IMR-90 (cell line): ENCODE data around the gene ADGRG2. TPM values are rescaled to one million over a fixed set of nuclear protein-coding genes. Genes with fewer than 3 reads are reported as not detected.

Source experiments
- ATAC-seq: fragments of 200-7000 bp; cut with Tn5 transposase; 2 replicates; pipeline ENCODE4 v1.9.1; 2020; ENCODE audit warnings: low read depth, mild to moderate bottlenecking, moderate library complexity
- BruUV-seq: library from RNA; stranded (reverse); fragments of 400-500 nt; replicated peaks from 2 replicates; lab custom pipeline; 2021; lab: Mats Ljungman, UMichigan
- CTCF ChIA-PET: fragments of 300-600 bp; formaldehyde crosslinking; extraction: SDS; loops from one replicate; lab custom pipeline; 2021; ENCODE audit warnings: antibody characterized with exemption; lab: Yijun Ruan, JAX
- POLR2A ChIA-PET: fragments of 300-600 bp; sonication (Branson Sonifier 250); formaldehyde crosslinking; loops from one replicate; lab custom pipeline; 2022; ENCODE audit warnings: antibody characterized with exemption; ENCODE audit not compliant: unreplicated experiment; lab: Charles Lee
- DNase-seq: peaks from one replicate; pipeline ENCODE4 v3.0.0; 2013
- H2AFZ ChIP-seq: replicated peaks from 2 replicates; pipeline ENCODE3; 2013; ENCODE audit warnings: low read length, mild to moderate bottlenecking; ENCODE audit not compliant: poor library complexity
- H2AK5ac ChIP-seq: 2 replicates; pipeline ENCODE4 v1.6.1; 2013; ENCODE audit warnings: low read depth, low read length, inconsistent platforms
- H2AK9ac ChIP-seq: replicated peaks from 2 replicates; pipeline ENCODE3; 2013; ENCODE audit warnings: mild to moderate bottlenecking, low read depth, low read length, moderate library complexity; ENCODE audit not compliant: poor library complexity
- H2BK120ac ChIP-seq: 2 replicates; pipeline ENCODE4 v1.6.1; 2013; ENCODE audit warnings: low read depth, low read length, inconsistent platforms
- H2BK15ac ChIP-seq: 3 replicates; pipeline ENCODE4 v1.6.1; 2013; ENCODE audit warnings: low read depth, low read length, inconsistent platforms
- H2BK20ac ChIP-seq: 2 replicates; pipeline ENCODE4 v1.6.1; 2013; ENCODE audit warnings: low read depth, mild to moderate bottlenecking, inconsistent platforms, low read length, moderate library complexity
- H2BK5ac ChIP-seq: 2 replicates; pipeline ENCODE4 v1.6.1; 2013; ENCODE audit warnings: mild to moderate bottlenecking, low read depth, low read length, inconsistent platforms; ENCODE audit not compliant: poor library complexity, severe bottlenecking
- H3K14ac ChIP-seq: replicated peaks from 2 replicates; pipeline ENCODE4 v1.6.1; 2013; ENCODE audit warnings: low read depth, low read length, inconsistent platforms
- H3K18ac ChIP-seq: 2 replicates; pipeline ENCODE4 v1.6.1; 2013; ENCODE audit warnings: low read depth, low read length, control low read depth
- H3K23ac ChIP-seq: 2 replicates; pipeline ENCODE4 v1.6.1; 2013; ENCODE audit warnings: low read depth, low read length, inconsistent platforms
- H3K27ac ChIP-seq: 2 replicates; pipeline ENCODE4 v1.5.1; 2013; ENCODE audit warnings: mild to moderate bottlenecking, control low read depth, low read length; ENCODE audit not compliant: insufficient read depth
- H3K27me3 ChIP-seq: 2 replicates; pipeline ENCODE4 v1.6.1; 2013; ENCODE audit warnings: low read length; ENCODE audit not compliant: control insufficient read depth, insufficient read depth
- H3K36me3 ChIP-seq: 2 replicates; pipeline ENCODE4 v1.6.1; 2013; ENCODE audit warnings: low read length, mixed read lengths; ENCODE audit not compliant: control insufficient read depth, insufficient read depth
- H3K4ac ChIP-seq: 2 replicates; pipeline ENCODE4 v1.6.1; 2013; ENCODE audit warnings: low read depth, low read length, inconsistent platforms
- H3K4me1 ChIP-seq: 2 replicates; pipeline ENCODE4 v1.6.1; 2013; ENCODE audit warnings: low read length, mixed read lengths; ENCODE audit not compliant: control insufficient read depth, insufficient read depth
- H3K4me2 ChIP-seq: 2 replicates; pipeline ENCODE4 v1.6.1; 2013; ENCODE audit warnings: low read depth, mild to moderate bottlenecking, control low read depth, low read length, moderate library complexity
- H3K4me3 ChIP-seq: 2 replicates; pipeline ENCODE4 v1.5.1; 2013; ENCODE audit warnings: low read depth, mild to moderate bottlenecking, control low read depth, low read length, moderate library complexity; ENCODE audit not compliant: insufficient read depth
- H3K56ac ChIP-seq: 2 replicates; pipeline ENCODE4 v1.6.1; 2013; ENCODE audit warnings: low read length, inconsistent platforms; ENCODE audit not compliant: insufficient read depth; ENCODE audit errors: extremely low read depth
- H3K79me1 ChIP-seq, 2 experiments: 2 replicates each; pipeline ENCODE4 v1.6.1; 2013; ENCODE audit warnings: low read length in 2 of 2, inconsistent platforms in 1 of 2, low read depth in 1 of 2
- H3K9ac ChIP-seq: 2 replicates; pipeline ENCODE4 v1.6.1; 2013; ENCODE audit warnings: low read depth, low read length, control low read depth
- H3K9me1 ChIP-seq: 2 replicates; pipeline ENCODE4 v1.6.1; 2013; ENCODE audit warnings: low read length, inconsistent platforms; ENCODE audit not compliant: insufficient read depth
- H3K9me3 ChIP-seq: 2 replicates; pipeline ENCODE4 v1.6.1; 2013; ENCODE audit warnings: low read length; ENCODE audit not compliant: control insufficient read depth, insufficient read depth
- H4K20me1 ChIP-seq: 2 replicates; pipeline ENCODE4 v1.6.1; 2013; ENCODE audit warnings: low read length, inconsistent platforms; ENCODE audit not compliant: insufficient read depth
- H4K5ac ChIP-seq: 2 replicates; pipeline ENCODE4 v1.6.1; 2013; ENCODE audit warnings: mild to moderate bottlenecking, low read depth, low read length, control low read depth
- H4K8ac ChIP-seq, 2 experiments: 2 replicates each; pipeline ENCODE4 v1.6.1; 2013; ENCODE audit warnings: low read depth in 2 of 2, low read length in 2 of 2, control low read depth in 1 of 2, inconsistent platforms in 1 of 2
- H4K91ac ChIP-seq: 2 replicates; pipeline ENCODE4 v1.6.1; 2013; ENCODE audit warnings: low read depth, low read length, inconsistent platforms; ENCODE audit not compliant: insufficient read depth
- BHLHE40 ChIP-seq: fragments of 150-350 bp; IDR thresholded peaks from 2 replicates; pipeline ENCODE4 v1.6.1; 2016; ENCODE audit warnings: mild to moderate bottlenecking, low read depth, low read length
- CEBPB ChIP-seq: IDR thresholded peaks from 2 replicates; pipeline ENCODE4 v1.6.1; 2012; ENCODE audit warnings: low read depth, low read length, improper control_type of control experiment
- FOS ChIP-seq: fragments of 150-350 bp; IDR thresholded peaks from 2 replicates; pipeline ENCODE4 v1.6.1; 2016; ENCODE audit warnings: low read depth, low read length
- MAFK ChIP-seq: IDR thresholded peaks from 2 replicates; pipeline ENCODE4 v1.6.1; 2012; ENCODE audit warnings: low read depth, low read length, improper control_type of control experiment
- MAZ ChIP-seq: IDR thresholded peaks from 2 replicates; pipeline ENCODE4 v1.6.1; 2012; ENCODE audit warnings: low read depth, mild to moderate bottlenecking, low read length, improper control_type of control experiment, moderate library complexity, borderline replicate concordance
- NFE2L2 ChIP-seq: fragments of 150-350 bp; IDR thresholded peaks from 2 replicates; pipeline ENCODE4 v1.6.1; 2016; ENCODE audit warnings: low read depth, mild to moderate bottlenecking, low read length
- POLR2A ChIP-seq: IDR thresholded peaks from 2 replicates; pipeline ENCODE4 v1.6.1; 2012; ENCODE audit warnings: mild to moderate bottlenecking, low read depth, low read length
- RAD21 ChIP-seq: IDR thresholded peaks from 2 replicates; pipeline ENCODE4 v1.6.1; 2012; ENCODE audit warnings: low read length, improper control_type of control experiment
- RCOR1 ChIP-seq: IDR thresholded peaks from 2 replicates; pipeline ENCODE4 v1.6.1; 2012; ENCODE audit warnings: mild to moderate bottlenecking, low read length, improper control_type of control experiment; ENCODE audit not compliant: insufficient replicate concordance
- RFX5 ChIP-seq: IDR thresholded peaks from 2 replicates; pipeline ENCODE4 v1.8.0; 2012; ENCODE audit warnings: low read depth, mild to moderate bottlenecking, low read length, moderate library complexity
- SMC3 ChIP-seq: fragments of 150-350 bp; IDR thresholded peaks from 2 replicates; pipeline ENCODE4 v1.6.1; 2016; ENCODE audit warnings: low read depth, mild to moderate bottlenecking, antibody characterized with exemption, low read length, moderate library complexity
- WGBS, 2 experiments: methylation state at CpG; one replicate each; pipeline versions ENCODE4 v1.1.5 to v1.1.7; 2013; ENCODE audit warnings: missing lambda C conversion rate in 2 of 2; ENCODE audit not compliant: insufficient read length in 1 of 2; ENCODE audit errors: extremely low coverage in 2 of 2; 5-methylcytosine and 5-hydroxymethylcytosine counted together
- dilution Hi-C: fragments of 300-500 bp; cut with HindIII; formaldehyde crosslinking; loops from one replicate; pipeline ENCODE4 v1.14.3; 2018; ENCODE audit warnings: low sequenced_read_pairs; ENCODE audit not compliant: unreplicated experiment
- in situ Hi-C: fragments of 300-500 bp; cut with MboI; formaldehyde crosslinking; loops from 3 replicates; pipeline ENCODE4 v1.14.3; 2019; ENCODE audit warnings: low sequenced_read_pairs, inconsistent platforms, mixed read lengths
- intact Hi-C: fragments of 100-400 bp; cut with micrococcal nuclease; formaldehyde crosslinking; loops from 2 replicates; pipeline ENCODE4 v1.10.0; 2022
- polyA plus RNA-seq, 3 experiments: library from polyadenylated mRNA; depleted of rRNA; stranded (reverse); fragments of >200 nt; gene quantifications; 2 replicates each; pipeline ENCODE4 v1.2.3, GENCODE V29; 2012; ENCODE audit warnings: low replicate concordance in 1 of 3
- total RNA-seq: library from RNA; depleted of rRNA; stranded (reverse); fragments of >200 nt; gene quantifications from 2 replicates; pipeline ENCODE4 v1.2.3, GENCODE V29; 2012
- TF ChIP-seq, protein P1 (sequence below): fragments of 150-350 bp; IDR thresholded peaks from 2 replicates; pipeline ENCODE4 v1.6.1; 2016; ENCODE audit warnings: low read depth, mild to moderate bottlenecking, low read length, moderate library complexity, borderline replicate concordance
- TF ChIP-seq, protein P2 (sequence below): conservative IDR thresholded peaks from 2 replicates; pipeline ENCODE4 v1.5.1; 2012; ENCODE audit warnings: mild to moderate bottlenecking, low read depth, low read length, improper control_type of control experiment
- TF ChIP-seq, protein P3 (sequence below): fragments of 150-350 bp; IDR thresholded peaks from 2 replicates; pipeline ENCODE4 v1.6.1; 2017; ENCODE audit warnings: mild to moderate bottlenecking, antibody characterized with exemption, low read length, low read depth

Gene ADGRG2
- total and polyA plus RNA-seq, 2 of the 4 experiments (the other 2 are of a cell fraction): under 0.01 to 0.07 TPM

DNA sequence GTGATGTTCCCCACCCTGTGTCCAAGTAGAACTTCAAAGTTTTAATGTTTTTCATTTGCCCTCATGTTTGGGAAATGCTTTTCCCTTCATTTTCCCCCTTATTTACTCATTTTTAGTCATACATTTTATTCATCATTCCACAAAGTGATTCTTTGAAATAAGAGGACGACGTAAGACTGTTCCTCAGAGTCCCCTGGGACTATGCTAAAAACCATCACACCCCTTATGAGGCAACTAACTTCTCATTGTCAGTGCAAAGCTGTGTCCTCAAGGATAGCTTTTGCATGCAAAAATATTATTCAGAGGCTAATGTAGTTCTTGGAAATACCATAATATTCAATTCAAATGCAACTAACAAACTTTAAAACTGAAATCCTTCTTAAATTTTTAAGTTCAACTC is 14.8 kb upstream of the ADGRG2 start:
- CTCF ChIA-PET: no interaction called here
- Histone ChIP-seq H3K9ac (no peak overlapping the region), H3K23ac (no peak overlapping the region), H2BK20ac (no peak overlapping the region), H4K91ac (no peak overlapping the region), H4K8ac (no peak overlapping the region), H3K79me1 (no peaks in the 10 kb centered on the region), H4K5ac (no peak overlapping the region), H3K14ac (no peak overlapping the region), H3K9me1 (no peaks in the 10 kb centered on the region), H2AK5ac (no peak overlapping the region), H4K20me1 (no peaks in the 10 kb centered on the region), H3K56ac (no peak overlapping the region), H3K27ac (no peak overlapping the region), H3K18ac (no peak overlapping the region), H3K4me1 (no peaks in the 10 kb centered on the region), H3K36me3 (no peaks in the 10 kb centered on the region), H3K27me3 (no peaks in the 10 kb centered on the region), H3K4ac (no peak overlapping the region), H3K9me3 (no peaks in the 10 kb centered on the region), H2BK120ac (no peak overlapping the region), H3K4me3 (no peak overlapping the region), H2AFZ (no peak overlapping the region), H2AK9ac (no peak overlapping the region), H3K4me2 (no peak overlapping the region), H2BK5ac (no peak overlapping the region), H2BK15ac (no peak overlapping the region)
- TF ChIP-seq RCOR1 (no peak), BHLHE40 (no peak), POLR2A (no peak), MAZ (no peak), MAFK (no peak), SMC3 (no peak), NFE2L2 (no peak), FOS (no peak), RFX5 (no peak), CEBPB (no peak), RAD21 (no peak)
- TF ChIP-seq, protein P1, sequence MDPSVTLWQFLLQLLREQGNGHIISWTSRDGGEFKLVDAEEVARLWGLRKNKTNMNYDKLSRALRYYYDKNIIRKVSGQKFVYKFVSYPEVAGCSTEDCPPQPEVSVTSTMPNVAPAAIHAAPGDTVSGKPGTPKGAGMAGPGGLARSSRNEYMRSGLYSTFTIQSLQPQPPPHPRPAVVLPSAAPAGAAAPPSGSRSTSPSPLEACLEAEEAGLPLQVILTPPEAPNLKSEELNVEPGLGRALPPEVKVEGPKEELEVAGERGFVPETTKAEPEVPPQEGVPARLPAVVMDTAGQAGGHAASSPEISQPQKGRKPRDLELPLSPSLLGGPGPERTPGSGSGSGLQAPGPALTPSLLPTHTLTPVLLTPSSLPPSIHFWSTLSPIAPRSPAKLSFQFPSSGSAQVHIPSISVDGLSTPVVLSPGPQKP: no peak
- TF ChIP-seq, protein P2, sequence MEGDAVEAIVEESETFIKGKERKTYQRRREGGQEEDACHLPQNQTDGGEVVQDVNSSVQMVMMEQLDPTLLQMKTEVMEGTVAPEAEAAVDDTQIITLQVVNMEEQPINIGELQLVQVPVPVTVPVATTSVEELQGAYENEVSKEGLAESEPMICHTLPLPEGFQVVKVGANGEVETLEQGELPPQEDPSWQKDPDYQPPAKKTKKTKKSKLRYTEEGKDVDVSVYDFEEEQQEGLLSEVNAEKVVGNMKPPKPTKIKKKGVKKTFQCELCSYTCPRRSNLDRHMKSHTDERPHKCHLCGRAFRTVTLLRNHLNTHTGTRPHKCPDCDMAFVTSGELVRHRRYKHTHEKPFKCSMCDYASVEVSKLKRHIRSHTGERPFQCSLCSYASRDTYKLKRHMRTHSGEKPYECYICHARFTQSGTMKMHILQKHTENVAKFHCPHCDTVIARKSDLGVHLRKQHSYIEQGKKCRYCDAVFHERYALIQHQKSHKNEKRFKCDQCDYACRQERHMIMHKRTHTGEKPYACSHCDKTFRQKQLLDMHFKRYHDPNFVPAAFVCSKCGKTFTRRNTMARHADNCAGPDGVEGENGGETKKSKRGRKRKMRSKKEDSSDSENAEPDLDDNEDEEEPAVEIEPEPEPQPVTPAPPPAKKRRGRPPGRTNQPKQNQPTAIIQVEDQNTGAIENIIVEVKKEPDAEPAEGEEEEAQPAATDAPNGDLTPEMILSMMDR: no peak
- TF ChIP-seq, protein P3, sequence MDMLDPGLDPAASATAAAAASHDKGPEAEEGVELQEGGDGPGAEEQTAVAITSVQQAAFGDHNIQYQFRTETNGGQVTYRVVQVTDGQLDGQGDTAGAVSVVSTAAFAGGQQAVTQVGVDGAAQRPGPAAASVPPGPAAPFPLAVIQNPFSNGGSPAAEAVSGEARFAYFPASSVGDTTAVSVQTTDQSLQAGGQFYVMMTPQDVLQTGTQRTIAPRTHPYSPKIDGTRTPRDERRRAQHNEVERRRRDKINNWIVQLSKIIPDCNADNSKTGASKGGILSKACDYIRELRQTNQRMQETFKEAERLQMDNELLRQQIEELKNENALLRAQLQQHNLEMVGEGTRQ: no peak
- DNase-seq (no peak), ATAC-seq (no peak)
- in situ Hi-C loops (no loop called here), intact Hi-C loops (no loop called here), dilution Hi-C loops (no loop called here)
- BruUV-seq: no TSS peak
- POLR2A ChIA-PET: no interaction called here
- WGBS, 2 experiments: no CpG with 5 or more reads among the region's 2 CpGs
